Measurements from ENCODE around the gene ETV4. TPM values are rescaled to one million over a fixed set of nuclear protein-coding genes. Genes with fewer than 3 reads are reported as not detected.

Gene ETV4
- total and polyA plus RNA-seq, 2 of the 13 experiments (the other 11 are each of a cell fraction or from before 2014, with no cell fraction given) = 128 to 330 TPM

DNA sequence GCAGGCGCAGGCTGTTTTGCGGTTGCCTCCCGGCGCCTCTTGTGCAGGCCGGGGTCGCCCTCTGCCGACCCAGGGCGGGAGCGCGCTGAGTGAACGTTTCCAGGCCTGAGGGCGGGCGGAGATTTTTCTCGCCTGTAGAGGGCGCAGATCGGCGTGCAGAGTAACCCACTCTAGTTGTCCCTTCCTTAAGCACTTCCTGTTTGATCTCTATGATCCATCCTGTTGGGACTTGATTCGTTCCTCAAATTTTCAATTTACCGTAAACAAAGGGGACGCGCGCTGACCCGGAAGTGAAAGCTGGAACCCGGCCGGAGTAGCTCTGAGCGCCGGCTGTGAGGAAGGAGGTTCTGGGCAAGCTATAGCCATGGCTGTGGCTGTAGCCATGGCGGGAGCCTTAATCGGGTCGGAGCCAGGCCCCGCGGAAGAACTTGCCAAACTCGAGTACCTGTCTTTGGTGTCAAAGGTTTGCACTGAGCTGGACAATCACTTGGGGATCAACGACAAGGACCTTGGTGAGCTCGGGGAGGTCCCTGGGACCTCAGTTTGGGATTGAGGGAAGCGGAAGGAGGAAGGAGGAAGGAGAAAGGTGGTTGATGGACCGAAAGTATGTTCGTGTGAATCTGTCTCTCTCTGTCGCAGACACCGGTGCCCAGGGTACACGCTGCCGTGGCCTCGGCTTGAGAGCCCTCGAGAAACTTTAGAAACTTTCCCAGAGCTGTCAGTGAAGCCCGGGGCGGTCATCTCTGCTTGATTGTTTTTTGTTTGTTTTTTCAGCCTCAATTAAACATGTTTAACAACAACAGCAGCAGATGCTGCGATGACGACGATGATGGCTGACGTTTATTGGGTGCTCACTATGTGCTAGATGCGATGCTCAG is 62.2 kb downstream of the ETV4 start, which contains the start of gene DHX8 (continued):
- TF ChIP-seq SRF (IDR thresholded peaks at IDR 0.05; ENCODE audit: low read depth, low read length) = peak; percentile 32; the same call in 1 of the 2 replicates
- peak; percentile 49; the same call in 1 of the 2 replicates for TF ChIP-seq GATA4 (IDR thresholded peaks at IDR 0.05; ENCODE audit: borderline replicate concordance, low read depth)
- TF ChIP-seq, protein P1, sequence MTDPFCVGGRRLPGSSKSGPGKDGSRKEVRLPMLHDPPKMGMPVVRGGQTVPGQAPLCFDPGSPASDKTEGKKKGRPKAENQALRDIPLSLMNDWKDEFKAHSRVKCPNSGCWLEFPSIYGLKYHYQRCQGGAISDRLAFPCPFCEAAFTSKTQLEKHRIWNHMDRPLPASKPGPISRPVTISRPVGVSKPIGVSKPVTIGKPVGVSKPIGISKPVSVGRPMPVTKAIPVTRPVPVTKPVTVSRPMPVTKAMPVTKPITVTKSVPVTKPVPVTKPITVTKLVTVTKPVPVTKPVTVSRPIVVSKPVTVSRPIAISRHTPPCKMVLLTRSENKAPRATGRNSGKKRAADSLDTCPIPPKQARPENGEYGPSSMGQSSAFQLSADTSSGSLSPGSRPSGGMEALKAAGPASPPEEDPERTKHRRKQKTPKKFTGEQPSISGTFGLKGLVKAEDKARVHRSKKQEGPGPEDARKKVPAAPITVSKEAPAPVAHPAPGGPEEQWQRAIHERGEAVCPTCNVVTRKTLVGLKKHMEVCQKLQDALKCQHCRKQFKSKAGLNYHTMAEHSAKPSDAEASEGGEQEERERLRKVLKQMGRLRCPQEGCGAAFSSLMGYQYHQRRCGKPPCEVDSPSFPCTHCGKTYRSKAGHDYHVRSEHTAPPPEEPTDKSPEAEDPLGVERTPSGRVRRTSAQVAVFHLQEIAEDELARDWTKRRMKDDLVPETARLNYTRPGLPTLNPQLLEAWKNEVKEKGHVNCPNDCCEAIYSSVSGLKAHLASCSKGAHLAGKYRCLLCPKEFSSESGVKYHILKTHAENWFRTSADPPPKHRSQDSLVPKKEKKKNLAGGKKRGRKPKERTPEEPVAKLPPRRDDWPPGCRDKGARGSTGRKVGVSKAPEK (CRISPR knock-in tag; IDR thresholded peaks at IDR 0.05; ENCODE audit: borderline replicate concordance) = no peak
- peak; percentile 59; the same call in 1 of the 2 replicates for TF ChIP-seq ZNF12 (CRISPR knock-in tag; IDR thresholded peaks at IDR 0.05)
- TF ChIP-seq HES4 (CRISPR knock-in tag; IDR thresholded peaks at IDR 0.05; ENCODE audit: borderline replicate concordance) = peak; percentile 53; the same call in 1 of the 2 replicates
- TF ChIP-seq SIX4 (CRISPR knock-in tag; IDR thresholded peaks at IDR 0.05) = peak; percentile 75
- TF ChIP-seq ZIK1 (CRISPR knock-in tag; IDR thresholded peaks at IDR 0.05; ENCODE audit: borderline replicate concordance, low read depth) = peak; percentile 86; the same call in 1 of the 2 replicates
- TF ChIP-seq ZNF605 (CRISPR knock-in tag; IDR thresholded peaks at IDR 0.05) = peak; percentile 97
- no peak; the same call in 1 of the 2 replicates for TF ChIP-seq ZNF660 (CRISPR knock-in tag; IDR thresholded peaks at IDR 0.05; ENCODE audit: borderline replicate concordance, low read depth)
- peak; percentile 19 for TF ChIP-seq CAMTA2 (CRISPR knock-in tag; IDR thresholded peaks at IDR 0.05; ENCODE audit: borderline replicate concordance)
- TF ChIP-seq BCLAF1 (IDR thresholded peaks at IDR 0.05) = no peak
- peak; percentile 85 for TF ChIP-seq SP4 (CRISPR knock-in tag; IDR thresholded peaks at IDR 0.05)
- TF ChIP-seq, protein P2, sequence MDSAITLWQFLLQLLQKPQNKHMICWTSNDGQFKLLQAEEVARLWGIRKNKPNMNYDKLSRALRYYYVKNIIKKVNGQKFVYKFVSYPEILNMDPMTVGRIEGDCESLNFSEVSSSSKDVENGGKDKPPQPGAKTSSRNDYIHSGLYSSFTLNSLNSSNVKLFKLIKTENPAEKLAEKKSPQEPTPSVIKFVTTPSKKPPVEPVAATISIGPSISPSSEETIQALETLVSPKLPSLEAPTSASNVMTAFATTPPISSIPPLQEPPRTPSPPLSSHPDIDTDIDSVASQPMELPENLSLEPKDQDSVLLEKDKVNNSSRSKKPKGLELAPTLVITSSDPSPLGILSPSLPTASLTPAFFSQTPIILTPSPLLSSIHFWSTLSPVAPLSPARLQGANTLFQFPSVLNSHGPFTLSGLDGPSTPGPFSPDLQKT (CRISPR knock-in tag; IDR thresholded peaks at IDR 0.05; ENCODE audit: borderline replicate concordance) = no peak
- TF ChIP-seq ZNF225 (CRISPR knock-in tag; IDR thresholded peaks at IDR 0.05) = peak; percentile 54; the same call in 1 of the 2 replicates
- peak; percentile 93 for TF ChIP-seq NCOA1 (CRISPR knock-in tag; IDR thresholded peaks at IDR 0.05)
- TF ChIP-seq, protein P3, sequence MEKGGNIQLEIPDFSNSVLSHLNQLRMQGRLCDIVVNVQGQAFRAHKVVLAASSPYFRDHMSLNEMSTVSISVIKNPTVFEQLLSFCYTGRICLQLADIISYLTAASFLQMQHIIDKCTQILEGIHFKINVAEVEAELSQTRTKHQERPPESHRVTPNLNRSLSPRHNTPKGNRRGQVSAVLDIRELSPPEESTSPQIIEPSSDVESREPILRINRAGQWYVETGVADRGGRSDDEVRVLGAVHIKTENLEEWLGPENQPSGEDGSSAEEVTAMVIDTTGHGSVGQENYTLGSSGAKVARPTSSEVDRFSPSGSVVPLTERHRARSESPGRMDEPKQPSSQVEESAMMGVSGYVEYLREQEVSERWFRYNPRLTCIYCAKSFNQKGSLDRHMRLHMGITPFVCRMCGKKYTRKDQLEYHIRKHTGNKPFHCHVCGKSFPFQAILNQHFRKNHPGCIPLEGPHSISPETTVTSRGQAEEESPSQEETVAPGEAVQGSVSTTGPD (CRISPR knock-in tag; IDR thresholded peaks at IDR 0.05) = no peak
- TF ChIP-seq ZFP37 (CRISPR knock-in tag; IDR thresholded peaks at IDR 0.05; ENCODE audit: borderline replicate concordance) = peak; percentile 87; the same call in 1 of the 2 replicates
- TF ChIP-seq SIN3B (IDR thresholded peaks at IDR 0.05; ENCODE audit: low read length) = peak; percentile 84
